ENCODE measurements around the gene APOBEC3A.
A peak's percentile ranks its signal among the peaks of the same experiment; 100 is the strongest.

DNA sequence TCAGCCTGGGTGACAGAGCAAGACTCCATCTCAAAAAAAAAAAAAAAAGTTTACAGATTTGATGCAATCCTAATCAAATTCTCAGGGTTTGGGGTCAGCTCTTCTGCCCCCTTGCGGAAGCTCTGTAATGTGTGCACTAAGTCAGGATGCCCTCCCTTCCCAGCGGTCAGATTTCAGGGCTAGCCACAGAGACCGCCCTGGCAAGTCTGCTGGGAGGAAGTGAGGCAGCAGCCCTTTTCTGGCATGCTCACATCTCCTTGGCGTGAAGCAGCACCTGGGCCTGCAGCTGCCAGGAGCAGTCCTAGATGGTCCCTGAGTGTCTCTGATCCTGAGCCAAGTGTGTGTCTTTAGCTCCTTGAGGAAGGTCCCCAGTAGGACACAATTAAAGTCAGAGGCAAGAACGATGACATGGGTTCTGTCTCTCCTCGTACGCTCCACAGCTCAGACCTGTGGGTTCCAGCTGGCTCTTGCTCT, 45.8 kb downstream of the APOBEC3A start:
- TF ChIP-seq RNF2 (conservative IDR thresholded peaks at IDR 0.05; ENCODE audit: low read depth) (no peak), BRD4 (CRISPR knock-in tag; IDR thresholded peaks at IDR 0.05) (no peak), POLR2AphosphoS5 (IDR thresholded peaks at IDR 0.05; ENCODE audit: low read depth, low read length) (no peak), ZNF510 (CRISPR knock-in tag; IDR thresholded peaks at IDR 0.05; ENCODE audit: low read depth) (no peak), FOXM1 (CRISPR knock-in tag; IDR thresholded peaks at IDR 0.05) (no peak), ZNF451 (CRISPR knock-in tag; IDR thresholded peaks at IDR 0.05) (no peak), ZNF703 (CRISPR knock-in tag; IDR thresholded peaks at IDR 0.05; ENCODE audit: borderline replicate concordance) (no peak), SP1 (IDR thresholded peaks at IDR 0.05) (no peak), SP1 (CRISPR knock-in tag; IDR thresholded peaks at IDR 0.05) (no peak), RXRB (CRISPR knock-in tag; IDR thresholded peaks at IDR 0.05; ENCODE audit: borderline replicate concordance) (no peak), TCF12 (IDR thresholded peaks at IDR 0.05) (no peak), TCF12 (CRISPR knock-in tag; IDR thresholded peaks at IDR 0.05) (no peak), SMC3 (IDR thresholded peaks at IDR 0.05; ENCODE audit: low read length) (peak; percentile 87), POLR2A (IDR thresholded peaks at IDR 0.05; ENCODE audit: insufficient read depth in 1 of 2, low read depth in 2 of 2, low read length in 2 of 2) (no peak)
- TF ChIP-seq, protein P1, sequence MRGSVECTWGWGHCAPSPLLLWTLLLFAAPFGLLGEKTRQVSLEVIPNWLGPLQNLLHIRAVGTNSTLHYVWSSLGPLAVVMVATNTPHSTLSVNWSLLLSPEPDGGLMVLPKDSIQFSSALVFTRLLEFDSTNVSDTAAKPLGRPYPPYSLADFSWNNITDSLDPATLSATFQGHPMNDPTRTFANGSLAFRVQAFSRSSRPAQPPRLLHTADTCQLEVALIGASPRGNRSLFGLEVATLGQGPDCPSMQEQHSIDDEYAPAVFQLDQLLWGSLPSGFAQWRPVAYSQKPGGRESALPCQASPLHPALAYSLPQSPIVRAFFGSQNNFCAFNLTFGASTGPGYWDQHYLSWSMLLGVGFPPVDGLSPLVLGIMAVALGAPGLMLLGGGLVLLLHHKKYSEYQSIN (CRISPR knock-in tag; IDR thresholded peaks at IDR 0.05; ENCODE audit: borderline replicate concordance) = no peak
